ENCODE measurements around the gene PTGFR. TPM values are rescaled to one million over a fixed set of nuclear protein-coding genes. Genes with fewer than 3 reads are reported as not detected.

PTGFR gene
- total and polyA plus RNA-seq, 4 donors = 0.05 to 0.67 (median 0.40) TPM

GRCh38 chr1:78547081-78547480, 56.3 kb downstream of the PTGFR start (continued):
- no peak for TF ChIP-seq GABPA (IDR thresholded peaks at IDR 0.05 in 1 of 2, conservative IDR thresholded peaks at IDR 0.05 in 1 of 2)
- TF ChIP-seq RAD21 (IDR thresholded peaks at IDR 0.05) = no peak
- TF ChIP-seq TAF1 (conservative IDR thresholded peaks at IDR 0.05) = no peak

- no peak for TF ChIP-seq TAF1 (conservative IDR thresholded peaks at IDR 0.05)
- TF ChIP-seq HNF4A (conservative IDR thresholded peaks at IDR 0.05) = no peak
- no peak for TF ChIP-seq ZBTB33 (IDR thresholded peaks at IDR 0.05)
- TF ChIP-seq YY1 (IDR thresholded peaks at IDR 0.05) = no peak
- H3K27ac ChIP-seq (ENCODE audit: low read depth in 1 of 2, low read length in 2 of 2) = no peak overlapping the region
- H3K36me3 ChIP-seq (ENCODE audit: control insufficient read depth in 4 of 4, insufficient read depth in 3 of 4, low read depth in 1 of 4, low read length in 3 of 4) = no peaks in the 10 kb centered on the region
- no peak overlapping the region for H3K9ac ChIP-seq (ENCODE audit: low read depth in 1 of 2, low read length in 2 of 2)
- H3K27me3 ChIP-seq (ENCODE audit: control insufficient read depth in 4 of 4, insufficient read depth in 4 of 4, low read length in 3 of 4) = no peaks in the 10 kb centered on the region
- H3K9me3 ChIP-seq (ENCODE audit: control insufficient read depth in 4 of 4, low read length in 3 of 4) = peaks cover 0 to 9% (median 4%) of the 10 kb centered on the region in 4 donors
- no peaks in the 10 kb centered on the region for H3K4me1 ChIP-seq (ENCODE audit: control insufficient read depth in 4 of 4, insufficient read depth in 4 of 4, low read length in 3 of 4)
- DNase-seq (ENCODE audit: low spot score) = no peak
- 65% methylated on average over 3 of the region's 3 CpGs for WGBS
- H3K4me3 ChIP-seq (ENCODE audit: low read depth in 1 of 3, low read length in 3 of 3) = no peak overlapping the region
These were observed 58.6 kb downstream of the PTGFR start for GRCh38 chr1:78549331-78549730.

GRCh38 chr1:78549891-78550290, 59.1 kb downstream of the PTGFR start:
- 61% methylated on average over 3 of the region's 3 CpGs for WGBS
- Histone ChIP-seq H3K4me1 (ENCODE audit: control insufficient read depth in 4 of 4, insufficient read depth in 4 of 4, low read length in 3 of 4) (no peaks in the 10 kb centered on the region), H3K9ac (ENCODE audit: low read depth in 1 of 2, low read length in 2 of 2) (no peak overlapping the region), H3K4me3 (ENCODE audit: low read depth in 1 of 3, low read length in 3 of 3) (no peak overlapping the region), H3K27ac (ENCODE audit: low read depth in 1 of 2, low read length in 2 of 2) (no peak overlapping the region), H3K36me3 (ENCODE audit: control insufficient read depth in 4 of 4, insufficient read depth in 3 of 4, low read depth in 1 of 4, low read length in 3 of 4) (no peaks in the 10 kb centered on the region), H3K9me3 (ENCODE audit: control insufficient read depth in 4 of 4, low read length in 3 of 4) (peaks cover 0 to 10% (median 5%) of the 10 kb centered on the region in 4 donors), H3K27me3 (ENCODE audit: control insufficient read depth in 4 of 4, insufficient read depth in 4 of 4, low read length in 3 of 4) (no peaks in the 10 kb centered on the region)
- no peak for TF ChIP-seq YY1 (IDR thresholded peaks at IDR 0.05)
- TF ChIP-seq CTCF (IDR thresholded peaks at IDR 0.05; ENCODE audit: low read depth, low read length, missing input control) = no peak
- no peak for TF ChIP-seq REST (IDR thresholded peaks at IDR 0.05)
- no peak for TF ChIP-seq RXRA (IDR thresholded peaks at IDR 0.05)
- TF ChIP-seq EGR1 (IDR thresholded peaks at IDR 0.05; ENCODE audit: low read depth in 2 of 2) = no peak
- no peak for TF ChIP-seq HNF4G (IDR thresholded peaks at IDR 0.05)
- TF ChIP-seq HNF4A (conservative IDR thresholded peaks at IDR 0.05) = no peak
- no peak for DNase-seq (ENCODE audit: low spot score)
